Measurements from ENCODE around the gene STEAP3. TPM values are rescaled to one million over a fixed set of nuclear protein-coding genes. Genes with fewer than 3 reads are reported as not detected.

STEAP3 gene
- total and polyA plus RNA-seq, 8 donors: 6.6 to 28.2 (median 19.5) TPM

DNA sequence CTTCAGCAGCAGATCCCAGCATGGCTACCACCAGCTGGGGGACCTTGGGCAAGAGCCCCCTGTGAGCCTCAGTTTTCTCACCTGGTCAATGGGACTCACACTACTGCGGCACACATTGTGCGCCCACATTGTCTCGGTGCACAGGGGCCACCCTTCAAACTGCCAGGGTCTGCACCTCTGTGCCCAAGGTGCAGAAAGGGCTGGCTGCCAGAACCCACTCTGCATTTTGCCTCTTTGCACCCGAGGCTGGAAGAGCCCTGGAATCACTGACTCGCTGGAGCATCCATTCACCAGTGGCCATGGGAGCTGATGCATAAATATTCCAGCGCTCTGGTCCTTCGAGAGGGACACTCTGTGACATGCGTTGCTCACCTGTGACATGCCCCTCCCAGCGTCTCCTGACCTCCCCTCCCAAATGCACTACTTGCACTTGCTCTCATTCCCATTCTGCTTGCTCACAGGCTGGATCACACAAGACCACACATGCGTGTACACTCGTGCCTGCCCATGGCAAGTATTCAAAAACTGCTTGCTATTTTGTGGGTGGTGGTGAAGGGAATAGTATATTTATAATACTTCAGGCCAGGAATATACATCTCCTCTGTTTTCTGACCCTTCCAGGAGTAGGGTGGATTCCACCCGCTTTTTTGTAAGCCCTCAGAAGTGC lies 46.3 kb upstream of the STEAP3 start:
- TF ChIP-seq, protein P1, sequence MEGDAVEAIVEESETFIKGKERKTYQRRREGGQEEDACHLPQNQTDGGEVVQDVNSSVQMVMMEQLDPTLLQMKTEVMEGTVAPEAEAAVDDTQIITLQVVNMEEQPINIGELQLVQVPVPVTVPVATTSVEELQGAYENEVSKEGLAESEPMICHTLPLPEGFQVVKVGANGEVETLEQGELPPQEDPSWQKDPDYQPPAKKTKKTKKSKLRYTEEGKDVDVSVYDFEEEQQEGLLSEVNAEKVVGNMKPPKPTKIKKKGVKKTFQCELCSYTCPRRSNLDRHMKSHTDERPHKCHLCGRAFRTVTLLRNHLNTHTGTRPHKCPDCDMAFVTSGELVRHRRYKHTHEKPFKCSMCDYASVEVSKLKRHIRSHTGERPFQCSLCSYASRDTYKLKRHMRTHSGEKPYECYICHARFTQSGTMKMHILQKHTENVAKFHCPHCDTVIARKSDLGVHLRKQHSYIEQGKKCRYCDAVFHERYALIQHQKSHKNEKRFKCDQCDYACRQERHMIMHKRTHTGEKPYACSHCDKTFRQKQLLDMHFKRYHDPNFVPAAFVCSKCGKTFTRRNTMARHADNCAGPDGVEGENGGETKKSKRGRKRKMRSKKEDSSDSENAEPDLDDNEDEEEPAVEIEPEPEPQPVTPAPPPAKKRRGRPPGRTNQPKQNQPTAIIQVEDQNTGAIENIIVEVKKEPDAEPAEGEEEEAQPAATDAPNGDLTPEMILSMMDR (IDR thresholded peaks at IDR 0.05): no peak
- ATAC-seq: no peak
- no peaks in the 10 kb centered on the region for H3K36me3 ChIP-seq
- 85 to 86% methylated on average over 12 of the region's 12 CpGs for WGBS, 2 donors
- no peaks in the 10 kb centered on the region for H3K9me3 ChIP-seq
- H3K27me3 ChIP-seq: no peaks in the 10 kb centered on the region
- no peaks in the 10 kb centered on the region for H3K4me1 ChIP-seq
- no peak overlapping the region for H3K27ac ChIP-seq
- intact Hi-C loops (cut with DNase I): no loop called here
- no peak for FAIRE-seq
- DNase-seq: no peak
- H3K4me3 ChIP-seq: no peak overlapping the region

DNA sequence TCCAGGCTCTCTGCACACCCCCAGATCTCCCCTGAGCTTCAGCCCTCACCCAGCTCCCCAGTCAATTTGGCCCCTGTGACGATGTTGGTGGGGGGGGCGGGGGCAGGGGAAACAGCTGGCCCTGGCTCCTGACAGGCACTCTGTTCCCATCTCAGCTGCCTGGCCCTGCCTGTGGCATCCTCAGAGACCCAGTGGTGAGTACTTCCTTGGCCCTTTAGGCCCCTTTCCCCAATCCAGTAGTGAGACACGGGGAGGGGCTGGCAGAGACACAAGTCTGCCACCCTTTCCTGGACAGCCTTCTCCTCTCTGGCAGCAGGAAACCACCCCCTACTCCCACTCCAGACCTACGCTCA lies 45.8 kb upstream of the STEAP3 start:
- DNase-seq (no peak), FAIRE-seq (no peak), ATAC-seq (no peak)
- TF ChIP-seq, protein P1 (IDR thresholded peaks at IDR 0.05): no peak
- Histone ChIP-seq H3K9me3 (no peaks in the 10 kb centered on the region), H3K27me3 (no peaks in the 10 kb centered on the region), H3K27ac (no peak overlapping the region), H3K4me1 (no peaks in the 10 kb centered on the region), H3K36me3 (no peaks in the 10 kb centered on the region), H3K4me3 (no peak overlapping the region)
- intact Hi-C loops (cut with DNase I): no loop called here
- WGBS, 2 donors: 68 to 72% methylated on average over 4 of the region's 4 CpGs

DNA sequence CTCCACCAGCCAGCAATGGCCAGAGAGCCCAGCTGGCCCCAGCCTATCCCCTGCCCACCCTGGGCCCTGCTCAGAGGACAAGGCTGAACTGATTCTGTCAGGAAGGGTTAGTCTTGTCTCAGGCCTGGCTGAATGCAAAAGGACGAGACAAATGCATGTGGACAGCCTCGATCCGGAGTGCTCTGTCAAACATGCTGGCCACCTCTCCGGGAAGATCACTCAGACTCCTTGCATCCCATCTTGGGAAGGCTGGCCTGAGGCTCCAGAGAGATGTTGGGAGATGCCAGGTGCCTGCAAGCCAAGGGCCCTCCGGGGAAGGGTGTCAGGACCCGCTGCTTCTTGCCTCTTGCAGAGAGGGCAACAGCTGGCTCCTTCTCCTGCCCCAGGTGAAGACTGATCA lies 44.9 kb upstream of the STEAP3 start:
- DNase-seq (no peak), FAIRE-seq (no peak), ATAC-seq (no peak)
- Histone ChIP-seq H3K36me3 (no peaks in the 10 kb centered on the region), H3K4me3 (no peak overlapping the region), H3K9me3 (no peaks in the 10 kb centered on the region), H3K27ac (no peak overlapping the region), H3K27me3 (no peaks in the 10 kb centered on the region), H3K4me1 (no peaks in the 10 kb centered on the region)
- intact Hi-C loops (cut with DNase I): no loop called here
- 89 to 97% methylated on average over 6 of the region's 6 CpGs for WGBS, 2 donors
- TF ChIP-seq, protein P1 (IDR thresholded peaks at IDR 0.05): no peak

DNA sequence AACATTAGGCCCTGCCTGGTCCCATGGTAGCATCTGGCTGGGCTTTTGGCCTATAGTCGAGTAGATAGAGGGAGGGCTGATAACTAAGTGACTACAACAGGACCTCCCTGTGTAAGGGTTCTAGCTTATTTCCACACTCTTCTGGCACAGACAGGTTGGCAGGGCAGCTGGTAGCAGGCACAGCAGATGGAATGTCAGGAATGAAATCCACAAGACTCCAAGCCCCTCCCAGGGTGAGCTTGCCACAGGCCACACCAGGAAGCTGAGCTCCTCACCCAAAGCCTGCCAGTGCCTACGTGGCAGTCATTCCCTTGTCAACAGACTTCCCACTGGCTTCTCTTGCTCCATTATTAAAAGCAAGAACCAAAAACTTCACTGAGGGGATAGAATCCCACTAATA lies 44.4 kb upstream of the STEAP3 start:
- Histone ChIP-seq H3K9me3 (no peaks in the 10 kb centered on the region), H3K36me3 (no peaks in the 10 kb centered on the region), H3K4me1 (no peaks in the 10 kb centered on the region), H3K4me3 (no peak overlapping the region), H3K27me3 (no peaks in the 10 kb centered on the region), H3K27ac (no peak overlapping the region)
- FAIRE-seq: no peak
- TF ChIP-seq, protein P1 (IDR thresholded peaks at IDR 0.05): no peak
- WGBS, 2 donors: 44 to 51% methylated on average over 2 of the region's 2 CpGs
- intact Hi-C loops (cut with DNase I): no loop called here
- ATAC-seq: peak; percentile 48 to 90 (median 60)
- peak in 3 of 6 donors; percentile 19 to 44 (median 30) for DNase-seq

DNA sequence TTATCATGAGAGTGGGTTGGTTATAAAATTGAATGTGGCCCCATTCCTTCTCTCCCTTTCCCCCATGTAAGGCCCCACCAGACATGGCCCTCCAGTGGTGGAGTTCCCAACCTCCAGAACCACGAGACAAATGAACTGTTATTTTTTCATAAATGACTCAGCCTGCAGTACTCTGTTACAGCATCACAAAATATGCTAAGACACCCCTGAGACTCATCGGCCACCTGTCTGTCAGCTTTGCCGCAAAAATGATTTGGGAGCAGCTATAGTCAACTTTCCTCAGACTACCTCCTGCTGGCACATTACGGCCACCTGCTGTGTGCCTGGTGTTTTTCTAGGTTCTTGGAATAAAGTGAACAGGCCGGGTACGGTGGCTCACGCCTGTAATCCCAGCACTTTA lies 43.6 kb upstream of the STEAP3 start:
- FAIRE-seq: no peak
- WGBS, 2 donors: 93 to 94% methylated on average over 7 of the region's 7 CpGs
- TF ChIP-seq, protein P1 (IDR thresholded peaks at IDR 0.05): no peak
- Histone ChIP-seq H3K4me3 (no peak overlapping the region), H3K4me1 (no peaks in the 10 kb centered on the region), H3K27me3 (no peaks in the 10 kb centered on the region), H3K9me3 (no peaks in the 10 kb centered on the region), H3K36me3 (no peaks in the 10 kb centered on the region), H3K27ac (no peak overlapping the region)
- ATAC-seq: no peak
- DNase-seq: no peak
- intact Hi-C loops (cut with DNase I): no loop called here
